Stimulated activated CD4-positive, alpha-beta T cell treated with anti-CD3 and anti-CD28 coated beads, Interleukin-4, amount 100 ng/mL, for 1 hour (primary cell): Measurements from ENCODE around the gene UMAD1.
"Not testable (repeated sequence)": the region's sequence is repeated elsewhere in the genome, so short reads cannot be mapped to it uniquely, and the experiment has no call there.

Source experiments
- DNase-seq: peaks from one replicate; pipeline ENCODE4 v3.0.0-alpha.2; 2020

UMAD1 gene

GRCh38 chr7:7653593-7654187, 13.1 kb downstream of the UMAD1 start:
- DNase-seq: no peak

DNA sequence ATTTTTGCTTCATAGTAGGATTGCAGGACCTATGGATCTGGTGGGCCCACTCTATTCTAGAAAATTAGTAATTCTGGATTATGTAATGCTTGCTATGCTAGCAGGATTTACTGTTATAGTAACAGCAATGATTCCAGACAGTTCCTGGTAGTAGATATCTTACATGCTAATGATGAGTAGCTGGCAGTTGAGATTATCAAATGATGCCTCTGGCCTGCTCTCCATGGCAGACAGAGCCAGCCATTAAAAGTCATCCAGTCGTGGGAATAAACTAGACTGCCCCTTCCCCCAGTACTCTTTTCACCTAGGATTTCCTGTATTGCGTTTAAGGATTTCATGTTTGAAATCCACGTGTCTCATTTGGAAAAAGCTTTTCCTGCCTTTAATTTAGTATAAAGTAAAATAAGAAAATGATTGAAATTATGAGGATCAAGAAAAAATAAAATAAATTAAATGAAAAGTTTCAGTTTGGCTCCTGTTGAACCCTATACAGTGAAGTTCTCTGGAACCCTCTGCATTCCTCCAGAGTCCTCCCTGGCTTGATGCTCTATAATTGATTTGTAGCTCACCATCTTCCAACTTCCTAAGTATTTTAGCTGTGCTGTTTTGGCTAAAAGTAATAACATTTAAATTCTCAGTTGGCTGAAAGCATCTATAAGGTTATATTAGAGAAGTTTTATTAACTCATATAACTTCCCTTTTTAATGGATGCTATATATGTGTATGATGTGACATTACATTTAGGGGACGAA, 14.6 kb downstream of the UMAD1 start:
- DNase-seq: no peak

- not testable (repeated sequence) for DNase-seq
Measured at GRCh38 chr7:7656459-7656858, 15.9 kb downstream of the UMAD1 start.

DNA sequence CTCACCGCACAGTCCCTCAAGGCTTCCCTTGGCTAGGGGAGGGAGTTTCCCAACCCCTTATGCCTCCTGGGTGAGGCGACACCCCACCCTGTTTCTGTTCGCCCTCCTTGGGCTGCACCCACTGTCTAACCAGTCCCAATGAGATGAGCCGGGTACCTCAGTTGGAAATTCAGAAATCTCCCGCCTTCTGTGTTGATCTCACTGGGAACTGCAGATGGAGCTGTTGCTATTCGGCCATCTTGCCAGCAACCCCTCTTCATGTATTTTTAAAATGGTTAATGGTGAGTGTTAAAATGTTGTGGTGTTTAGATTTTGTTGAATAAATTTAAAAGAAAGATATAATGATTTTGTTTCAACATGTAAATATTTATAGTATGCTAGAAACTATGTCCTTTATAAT, 22.0 kb downstream of the UMAD1 start:
- no peak for DNase-seq

DNA sequence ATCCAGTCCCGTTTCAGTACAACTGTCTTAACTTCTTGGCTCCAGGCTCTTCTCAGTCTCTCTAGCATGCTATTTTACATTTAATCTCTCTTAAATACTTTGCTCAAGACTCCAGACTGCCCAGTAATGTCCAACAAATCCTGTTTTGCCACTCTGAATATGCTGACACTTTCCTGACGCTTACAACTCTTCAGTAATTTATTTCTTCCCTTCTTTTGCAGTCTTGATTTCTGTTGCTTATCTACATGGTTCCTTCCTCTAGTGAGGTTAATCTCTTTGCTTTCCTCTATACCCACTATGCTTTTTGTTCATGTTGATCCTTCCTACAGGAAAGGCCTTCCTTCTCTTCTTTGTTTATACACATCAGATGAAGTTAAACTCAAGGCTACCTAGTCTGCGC, 23.7 kb downstream of the UMAD1 start:
- no peak for DNase-seq

DNA sequence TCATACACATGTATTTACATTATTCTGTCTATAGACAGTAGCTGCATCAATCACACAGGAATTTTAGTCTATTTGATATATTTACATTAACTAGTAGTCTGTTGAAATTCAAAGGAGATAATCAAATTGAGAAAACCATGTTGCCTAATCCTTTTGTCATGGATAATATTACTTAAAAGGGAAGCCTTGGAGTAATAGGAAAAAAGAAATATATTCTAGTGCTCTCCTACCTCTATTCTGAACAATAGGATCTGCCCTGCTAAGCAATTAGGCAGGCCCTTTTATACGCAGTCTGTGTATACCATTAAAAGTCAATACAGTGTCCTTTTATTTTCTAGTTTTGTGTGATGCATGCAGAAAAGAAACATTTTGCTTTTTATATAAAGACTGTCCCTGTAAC, 24.5 kb downstream of the UMAD1 start:
- DNase-seq: no peak

GRCh38 chr7:7667187-7667586, 26.6 kb downstream of the UMAD1 start:
- DNase-seq: no peak

GRCh38 chr7:7668706-7669105, 28.2 kb downstream of the UMAD1 start:
- no peak for DNase-seq

- no peak for DNase-seq
Measured at GRCh38 chr7:7670490-7670889, 29.9 kb downstream of the UMAD1 start.

- no peak for DNase-seq
Measured at GRCh38 chr7:7671361-7671760, 30.8 kb downstream of the UMAD1 start.

DNA sequence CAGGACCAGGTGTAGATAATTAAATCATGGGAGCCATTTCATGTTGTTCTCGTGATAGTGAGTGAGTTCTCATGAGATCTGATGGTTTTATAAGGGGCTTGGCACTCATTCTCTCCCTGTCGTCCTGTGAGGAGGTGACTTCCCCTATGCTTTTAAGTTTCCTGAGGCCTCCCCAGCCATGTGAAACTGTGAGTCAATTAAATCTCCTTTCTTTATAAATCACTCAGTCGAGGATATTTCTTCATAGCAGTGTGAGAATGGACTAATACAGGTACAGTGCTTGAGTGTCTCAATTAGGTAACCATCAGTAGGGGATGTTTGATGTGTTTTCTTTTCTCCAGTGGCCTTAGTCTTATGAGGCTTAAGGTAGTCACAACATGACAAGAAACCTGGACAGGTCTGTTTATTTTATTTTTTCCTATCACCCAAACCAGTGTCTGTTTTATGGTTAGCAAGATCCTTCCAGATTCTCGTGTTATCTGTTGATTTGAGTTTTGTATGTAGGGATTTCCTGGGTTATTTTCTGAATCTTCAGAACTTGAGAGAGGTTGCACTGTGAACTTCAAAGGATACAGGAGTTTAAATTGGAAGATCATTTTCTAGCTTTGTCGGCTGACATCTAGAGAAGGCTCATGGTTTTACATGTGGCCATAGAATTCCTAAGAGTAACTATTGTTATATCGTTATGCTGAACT, 32.1 kb downstream of the UMAD1 start:
- no peak for DNase-seq

- no peak for DNase-seq
Measured at GRCh38 chr7:7673240-7673550, 32.6 kb downstream of the UMAD1 start.

- no peak for DNase-seq
Measured at GRCh38 chr7:7675686-7676085, 35.1 kb downstream of the UMAD1 start.

DNA sequence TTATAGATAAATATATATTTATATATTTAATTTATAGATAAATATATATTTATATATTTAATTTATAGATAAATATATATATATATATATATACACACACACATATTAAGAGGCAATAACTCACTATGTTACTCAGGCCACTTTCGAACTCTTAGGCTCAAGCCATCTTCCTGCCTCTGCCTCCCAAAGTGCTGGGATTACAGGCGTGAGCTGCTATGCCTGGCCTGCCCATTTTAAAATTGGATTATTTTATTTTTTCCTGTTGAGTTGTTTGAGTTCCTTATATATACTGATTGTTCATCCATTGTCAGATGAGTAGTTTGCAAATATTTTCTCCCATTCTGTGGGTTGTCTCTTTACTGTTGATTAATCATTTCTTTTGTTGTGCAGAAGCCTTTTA, 39.1 kb downstream of the UMAD1 start:
- not testable (repeated sequence) for DNase-seq

DNA sequence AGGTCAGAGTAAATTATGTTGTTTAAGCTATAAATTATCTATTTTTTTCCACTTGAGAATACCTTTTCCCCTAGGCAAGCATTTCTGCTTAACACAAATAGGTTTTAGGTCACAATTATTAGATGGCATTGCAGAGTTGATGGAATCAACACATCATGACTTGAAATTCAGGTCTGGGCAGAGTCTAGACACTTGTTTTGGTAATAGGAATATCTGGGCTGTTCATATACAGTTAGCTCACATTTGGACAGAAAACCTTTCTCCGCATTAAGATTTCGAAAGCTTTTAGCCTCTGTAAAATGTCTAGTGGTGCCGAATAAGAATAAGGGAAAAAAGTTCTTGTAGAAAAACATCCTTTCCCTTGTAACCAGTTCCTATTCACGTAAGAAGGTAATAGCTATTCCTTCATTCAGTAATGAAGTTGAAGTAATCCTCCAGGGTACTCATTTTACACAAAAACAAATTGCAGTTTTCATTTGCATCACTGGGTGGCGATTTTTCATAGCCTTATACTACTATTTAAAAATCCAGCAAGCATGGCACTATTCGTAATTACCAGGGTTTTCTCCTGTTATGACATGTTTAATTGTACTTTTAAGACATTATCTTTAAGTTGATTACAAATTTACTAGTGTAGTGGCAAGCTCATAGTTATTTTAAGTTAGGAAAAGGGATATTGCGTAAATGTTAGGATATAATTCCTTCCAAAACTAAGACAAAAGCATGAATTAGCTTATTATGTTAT, 40.8 kb downstream of the UMAD1 start:
- no peak for DNase-seq

DNA sequence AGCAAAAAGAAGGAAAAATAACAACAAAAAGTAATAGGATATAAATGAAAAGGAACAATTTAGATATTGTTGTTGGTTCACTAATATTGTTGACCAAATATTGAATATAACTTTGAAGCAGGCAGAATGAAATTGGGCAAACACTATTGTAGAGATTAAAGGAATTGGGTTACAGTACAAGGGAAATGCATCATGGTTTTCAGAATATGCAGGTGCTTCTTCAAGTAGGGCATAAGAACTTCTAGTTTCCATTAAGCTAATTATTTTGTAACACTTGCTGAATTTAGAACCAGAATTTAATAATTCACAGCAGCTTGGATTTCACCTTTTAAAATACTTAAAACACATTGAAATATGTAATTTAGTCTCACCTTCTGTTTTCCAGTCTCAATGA, 41.4 kb downstream of the UMAD1 start:
- no peak for DNase-seq

DNA sequence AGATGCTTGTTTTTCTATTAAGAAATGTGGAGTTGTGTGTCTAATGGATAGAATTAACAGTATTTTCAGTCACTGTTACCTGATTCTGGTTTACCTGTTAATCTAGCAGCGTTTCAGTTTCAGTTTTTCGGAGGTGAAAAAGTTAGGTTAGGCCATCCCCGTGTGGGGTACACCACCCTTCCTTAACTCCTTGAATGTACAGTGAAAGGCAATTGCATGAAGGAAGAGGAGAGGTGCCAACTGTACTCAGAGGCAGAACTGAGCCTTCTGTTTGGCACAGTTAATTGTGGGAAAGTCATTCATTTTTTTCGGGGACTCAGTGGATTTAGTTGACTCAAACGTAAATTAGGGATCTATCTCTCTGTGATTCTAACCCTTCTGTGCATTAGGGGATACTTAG, 42.3 kb downstream of the UMAD1 start:
- DNase-seq: no peak

DNA sequence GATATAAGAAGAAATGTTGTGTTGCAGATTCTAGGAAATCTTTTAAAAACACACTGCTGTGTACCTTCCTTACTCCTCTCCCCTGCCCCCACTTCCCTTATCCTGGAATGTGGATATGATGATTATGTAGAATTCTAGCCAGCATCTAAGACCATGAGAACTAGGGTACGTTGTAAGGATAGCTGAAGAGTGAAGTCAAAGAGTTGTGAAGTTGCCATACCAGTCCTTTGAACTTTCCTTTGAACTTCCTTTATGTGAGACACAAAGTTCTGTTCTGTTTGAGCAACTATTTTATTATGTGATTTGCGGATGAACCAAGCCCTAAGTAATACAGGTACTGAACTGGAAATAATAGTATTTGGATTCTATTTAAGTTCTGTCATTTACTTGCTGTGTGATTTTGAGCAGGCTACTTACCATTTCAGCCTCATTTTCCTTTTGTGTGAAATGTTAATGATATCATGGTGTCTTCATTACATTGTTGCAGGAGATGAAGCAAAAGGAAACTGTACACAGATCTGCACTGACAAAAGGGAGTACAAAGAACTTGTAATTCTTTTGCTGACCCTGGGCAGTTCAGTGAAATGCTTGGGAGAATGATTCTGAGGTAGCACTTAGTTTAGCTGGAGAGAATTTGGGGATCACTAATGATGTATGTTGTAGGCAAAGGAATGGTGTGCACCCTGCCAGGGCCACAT, 46.4 kb downstream of the UMAD1 start:
- DNase-seq: no peak

DNA sequence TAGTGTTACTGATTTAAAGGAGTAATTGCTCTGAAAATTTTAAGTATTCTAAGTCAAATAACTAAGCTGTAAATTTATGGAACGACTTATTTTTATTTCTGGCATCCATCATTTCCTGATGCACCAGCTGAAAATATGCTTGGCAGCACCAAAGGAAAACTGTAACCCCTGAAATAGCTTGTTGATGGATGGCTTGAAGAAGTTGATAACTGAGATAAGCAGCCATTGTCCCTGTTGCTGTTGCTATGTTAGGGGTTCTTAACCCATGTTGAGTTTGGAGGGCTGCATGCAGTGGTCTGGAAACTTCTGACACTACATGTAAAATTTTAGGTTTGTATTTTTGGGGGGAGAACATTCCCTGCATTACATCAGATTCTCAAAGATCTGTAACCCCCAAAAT, 47.2 kb downstream of the UMAD1 start:
- DNase-seq: no peak

- no peak for DNase-seq
Measured at GRCh38 chr7:7688310-7688709, 47.8 kb downstream of the UMAD1 start.

- DNase-seq: no peak
Measured at GRCh38 chr7:7688956-7689355, 48.4 kb downstream of the UMAD1 start.

- no peak for DNase-seq
Measured at GRCh38 chr7:7693881-7694280, 53.3 kb downstream of the UMAD1 start.

GRCh38 chr7:7694542-7694941, 54.0 kb downstream of the UMAD1 start:
- no peak for DNase-seq
